AG09319 (cell line): ENCODE data around the gene FHIT.
"Not testable (repeated sequence)": the region's sequence is repeated elsewhere in the genome, so short reads cannot be mapped to it uniquely, and the experiment has no call there.

Experiments
- DNase-seq: peaks from one replicate; pipeline ENCODE4 v3.0.0-alpha.2; 2010; ENCODE audit warnings: low read depth; ENCODE audit errors: extremely low read depth
- TF ChIP-seq, protein P1 (sequence below): IDR thresholded peaks from 2 replicates; pipeline ENCODE4 v1.5.1; 2011; ENCODE audit warnings: low read depth, mild to moderate bottlenecking, inconsistent platforms, low read length, moderate library complexity

Gene FHIT

DNA sequence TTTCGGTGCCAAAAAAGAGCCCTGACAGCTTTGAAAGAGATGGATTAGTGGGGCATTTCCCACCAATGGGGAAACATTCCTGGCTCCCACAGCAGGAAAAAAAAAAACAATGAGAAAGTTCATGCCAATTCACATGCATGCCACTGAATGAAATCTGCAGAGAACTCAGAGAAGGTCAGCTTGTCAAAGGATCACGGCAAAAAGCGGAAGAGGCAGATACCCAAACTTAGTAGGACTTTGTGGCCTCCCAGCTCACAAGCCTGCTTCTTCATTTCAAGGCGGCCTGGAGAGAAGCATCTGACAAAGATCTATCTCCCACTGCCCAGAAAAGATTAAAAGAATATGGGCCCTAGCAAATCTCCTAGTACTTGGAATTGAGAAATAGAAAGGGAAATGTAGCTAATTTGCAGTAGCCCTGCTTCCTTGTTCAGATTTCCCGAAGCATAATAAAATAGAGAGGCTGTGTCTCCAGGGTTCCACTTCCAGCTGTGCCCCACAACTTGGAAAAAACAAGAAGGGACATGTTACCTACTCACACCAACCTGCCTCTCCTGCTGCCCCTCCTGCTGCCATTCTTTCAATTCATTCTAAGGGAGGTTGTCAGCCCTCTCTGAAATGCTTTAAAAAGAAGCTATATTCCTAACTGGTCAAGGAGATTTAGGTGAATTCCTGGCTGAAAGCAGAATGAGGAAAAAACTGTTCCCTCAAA lies 170.4 kb downstream of the FHIT start:
- TF ChIP-seq, protein P1, sequence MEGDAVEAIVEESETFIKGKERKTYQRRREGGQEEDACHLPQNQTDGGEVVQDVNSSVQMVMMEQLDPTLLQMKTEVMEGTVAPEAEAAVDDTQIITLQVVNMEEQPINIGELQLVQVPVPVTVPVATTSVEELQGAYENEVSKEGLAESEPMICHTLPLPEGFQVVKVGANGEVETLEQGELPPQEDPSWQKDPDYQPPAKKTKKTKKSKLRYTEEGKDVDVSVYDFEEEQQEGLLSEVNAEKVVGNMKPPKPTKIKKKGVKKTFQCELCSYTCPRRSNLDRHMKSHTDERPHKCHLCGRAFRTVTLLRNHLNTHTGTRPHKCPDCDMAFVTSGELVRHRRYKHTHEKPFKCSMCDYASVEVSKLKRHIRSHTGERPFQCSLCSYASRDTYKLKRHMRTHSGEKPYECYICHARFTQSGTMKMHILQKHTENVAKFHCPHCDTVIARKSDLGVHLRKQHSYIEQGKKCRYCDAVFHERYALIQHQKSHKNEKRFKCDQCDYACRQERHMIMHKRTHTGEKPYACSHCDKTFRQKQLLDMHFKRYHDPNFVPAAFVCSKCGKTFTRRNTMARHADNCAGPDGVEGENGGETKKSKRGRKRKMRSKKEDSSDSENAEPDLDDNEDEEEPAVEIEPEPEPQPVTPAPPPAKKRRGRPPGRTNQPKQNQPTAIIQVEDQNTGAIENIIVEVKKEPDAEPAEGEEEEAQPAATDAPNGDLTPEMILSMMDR = no peak
- no peak for DNase-seq

DNA sequence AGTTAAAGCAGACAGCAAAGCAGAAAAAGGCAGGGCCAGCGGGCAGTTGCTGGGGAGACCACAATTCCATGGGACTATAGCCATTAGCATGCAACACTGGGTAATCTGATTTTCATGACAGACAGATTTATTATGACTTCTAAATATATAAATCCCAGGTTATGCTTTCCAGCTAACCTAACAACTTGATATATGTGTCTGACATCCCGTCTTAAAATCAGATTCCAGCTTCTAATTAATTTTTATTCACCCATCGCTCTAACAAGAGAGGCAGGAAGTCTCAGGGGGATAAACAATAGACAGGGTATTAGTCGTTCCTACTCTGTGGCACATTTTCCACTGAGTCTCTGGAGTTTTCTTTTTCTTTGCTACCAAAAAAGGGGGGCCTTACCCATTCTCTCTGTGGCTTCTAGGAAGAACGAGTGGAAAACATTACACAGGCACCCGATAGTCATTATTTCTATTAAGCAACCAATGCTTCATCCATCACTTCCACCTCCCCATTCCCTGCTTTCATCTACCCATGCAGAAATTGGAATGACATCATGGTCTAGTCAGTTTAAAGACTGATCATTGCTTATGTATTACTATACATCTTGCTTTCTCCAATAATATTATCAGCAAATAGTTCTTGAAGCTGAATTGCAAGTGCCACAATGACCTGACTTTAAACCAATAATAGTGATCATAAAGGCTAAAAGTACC lies 173.1 kb downstream of the FHIT start:
- TF ChIP-seq, protein P1 = no peak
- DNase-seq = no peak

DNA sequence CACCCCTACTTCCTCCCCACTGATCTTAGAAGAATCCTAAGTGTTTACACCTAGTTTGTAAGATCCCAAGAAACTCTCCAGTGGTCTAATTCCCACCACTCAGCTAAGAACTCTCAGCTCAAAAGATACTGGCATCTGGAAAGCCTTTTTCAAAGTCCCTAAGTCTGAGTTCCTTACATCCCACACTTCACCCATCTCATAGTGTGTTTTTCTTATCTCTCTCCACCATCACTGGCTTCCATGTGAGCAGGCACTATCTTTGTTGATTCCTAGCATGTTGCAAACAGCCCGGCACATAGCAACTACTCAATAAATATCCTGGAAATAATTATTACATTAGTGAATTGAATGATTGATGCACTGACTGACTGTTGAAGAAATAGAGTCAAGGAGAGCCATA lies 173.7 kb downstream of the FHIT start:
- no peak for DNase-seq
- TF ChIP-seq, protein P1 = no peak

DNA sequence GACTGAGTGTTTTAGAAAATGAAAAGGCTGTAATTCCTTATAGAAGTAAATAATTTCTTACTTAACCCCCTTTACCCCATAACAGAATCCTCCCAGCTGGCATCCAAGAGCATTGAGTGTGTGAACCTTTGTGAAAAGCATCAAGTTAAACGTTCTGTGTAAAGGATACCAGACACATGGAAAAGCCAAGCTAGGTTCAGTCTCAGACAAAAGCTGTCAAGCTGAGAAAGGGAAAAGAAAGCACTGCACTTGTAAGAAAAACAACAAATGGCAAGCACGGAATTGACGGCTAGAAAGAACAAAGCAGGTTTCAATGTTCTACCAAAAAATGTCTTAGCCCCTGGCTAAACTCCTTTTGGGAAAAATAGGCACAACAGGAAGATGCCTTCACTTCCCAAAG lies 176.5 kb downstream of the FHIT start:
- DNase-seq = no peak
- TF ChIP-seq, protein P1 = no peak

- DNase-seq = no peak
- TF ChIP-seq, protein P1 = no peak
These were observed 177.6 kb downstream of the FHIT start for GRCh38 chr3:61073566-61074165.

- no peak for DNase-seq
- TF ChIP-seq, protein P1 = no peak
These were observed 183.2 kb downstream of the FHIT start for GRCh38 chr3:61068084-61068483.

- TF ChIP-seq, protein P1 = no peak
These were observed 184.5 kb downstream of the FHIT start for GRCh38 chr3:61066800-61067199.

GRCh38 chr3:61066222-61066621 lies 185.0 kb downstream of the FHIT start:
- not testable (repeated sequence) for DNase-seq

More at GRCh38 chr3:61066800-61067199, 184.5 kb downstream of the FHIT start:
- no peak for DNase-seq
